Measurements from ENCODE around the gene CLCNKB. TPM values are rescaled to one million over a fixed set of nuclear protein-coding genes. Genes with fewer than 3 reads are reported as not detected.

CLCNKB gene
- total and polyA plus RNA-seq, 7 donors: 0.04 to 0.71 (median 0.30) TPM; not detected in 3

DNA sequence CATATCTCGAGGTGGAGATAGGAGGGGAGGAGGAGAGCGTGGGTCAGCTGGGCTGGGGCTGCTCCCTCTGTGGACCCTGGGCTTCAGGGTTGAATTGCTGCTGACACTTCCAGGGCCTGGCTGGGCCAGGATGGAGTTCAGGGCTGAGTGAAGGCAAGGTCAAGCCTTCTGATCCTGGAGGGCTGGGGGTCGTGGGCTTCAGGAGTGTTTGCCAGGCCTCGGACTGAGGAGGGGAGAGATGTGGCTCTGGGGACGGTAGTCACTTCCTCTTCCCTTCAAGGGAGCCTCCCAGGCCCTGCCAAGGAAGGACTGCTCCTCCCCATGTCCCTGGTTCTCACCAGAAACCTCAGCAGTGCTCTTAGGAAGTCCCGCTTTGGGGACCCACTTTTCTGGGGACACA lies 41.9 kb downstream of the CLCNKB start:
- DNase-seq: no peak
- Histone ChIP-seq H3K4me3 (no peak overlapping the region), H3K27ac (no peak overlapping the region), H3K36me3 (no peaks in the 10 kb centered on the region), H3K9me3 (no peaks in the 10 kb centered on the region), H3K4me1 (no peaks in the 10 kb centered on the region), H3K27me3 (no peaks in the 10 kb centered on the region)
- 55 to 69% methylated on average over 6 of the region's 6 CpGs for WGBS, 2 donors
- TF ChIP-seq POLR2A (IDR thresholded peaks at IDR 0.05): no peak
- TF ChIP-seq, protein P1, sequence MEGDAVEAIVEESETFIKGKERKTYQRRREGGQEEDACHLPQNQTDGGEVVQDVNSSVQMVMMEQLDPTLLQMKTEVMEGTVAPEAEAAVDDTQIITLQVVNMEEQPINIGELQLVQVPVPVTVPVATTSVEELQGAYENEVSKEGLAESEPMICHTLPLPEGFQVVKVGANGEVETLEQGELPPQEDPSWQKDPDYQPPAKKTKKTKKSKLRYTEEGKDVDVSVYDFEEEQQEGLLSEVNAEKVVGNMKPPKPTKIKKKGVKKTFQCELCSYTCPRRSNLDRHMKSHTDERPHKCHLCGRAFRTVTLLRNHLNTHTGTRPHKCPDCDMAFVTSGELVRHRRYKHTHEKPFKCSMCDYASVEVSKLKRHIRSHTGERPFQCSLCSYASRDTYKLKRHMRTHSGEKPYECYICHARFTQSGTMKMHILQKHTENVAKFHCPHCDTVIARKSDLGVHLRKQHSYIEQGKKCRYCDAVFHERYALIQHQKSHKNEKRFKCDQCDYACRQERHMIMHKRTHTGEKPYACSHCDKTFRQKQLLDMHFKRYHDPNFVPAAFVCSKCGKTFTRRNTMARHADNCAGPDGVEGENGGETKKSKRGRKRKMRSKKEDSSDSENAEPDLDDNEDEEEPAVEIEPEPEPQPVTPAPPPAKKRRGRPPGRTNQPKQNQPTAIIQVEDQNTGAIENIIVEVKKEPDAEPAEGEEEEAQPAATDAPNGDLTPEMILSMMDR (IDR thresholded peaks at IDR 0.05): no peak
- TF ChIP-seq EP300 (IDR thresholded peaks at IDR 0.05): no peak
- no peak for TF ChIP-seq POLR2AphosphoS5 (IDR thresholded peaks at IDR 0.05)
- intact Hi-C loops (cut with DNase I): no loop called here

GRCh38 chr1:16087733-16088132 lies 44.2 kb downstream of the CLCNKB start:
- no peak overlapping the region for H3K4me3 ChIP-seq
- intact Hi-C loops (cut with DNase I): no loop called here
- WGBS, 2 donors: 67 to 74% methylated on average over 7 of the region's 7 CpGs
- DNase-seq: no peak
- no peaks in the 10 kb centered on the region for H3K9me3 ChIP-seq
- H3K27ac ChIP-seq: no peak overlapping the region
- no peaks in the 10 kb centered on the region for H3K4me1 ChIP-seq
- H3K27me3 ChIP-seq: no peaks in the 10 kb centered on the region
- TF ChIP-seq, protein P1 (IDR thresholded peaks at IDR 0.05): no peak
- TF ChIP-seq POLR2AphosphoS5 (IDR thresholded peaks at IDR 0.05): no peak
- TF ChIP-seq EP300 (IDR thresholded peaks at IDR 0.05): no peak
- no peak for TF ChIP-seq POLR2A (IDR thresholded peaks at IDR 0.05)
- H3K36me3 ChIP-seq: no peaks in the 10 kb centered on the region

DNA sequence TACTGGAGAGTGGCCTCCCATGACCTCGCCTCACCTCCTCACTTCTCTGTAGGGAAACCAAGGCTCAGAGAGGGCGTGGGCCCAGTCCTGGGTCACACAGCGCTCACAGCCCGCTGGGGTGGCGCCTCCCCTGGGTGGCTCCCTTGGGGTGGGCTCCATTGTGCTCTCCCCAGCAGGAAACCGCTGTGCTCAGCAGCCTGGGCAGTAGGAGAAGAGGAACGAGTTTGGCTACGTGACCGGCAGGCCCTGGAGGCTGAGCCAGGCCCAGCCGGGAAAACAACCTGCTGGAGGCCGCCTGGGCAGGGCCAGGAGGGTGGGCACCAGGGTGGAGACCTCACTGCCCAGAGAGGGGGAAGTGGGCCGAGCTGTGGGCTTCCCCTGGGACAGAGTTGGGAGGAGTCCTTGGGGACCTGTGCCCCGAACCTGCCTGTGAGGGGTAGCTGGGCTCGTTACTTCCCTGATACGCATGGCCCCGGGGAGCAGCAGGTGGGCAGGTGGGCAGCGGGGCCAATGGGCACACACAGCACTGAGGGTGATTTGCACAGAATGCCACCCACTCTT lies 44.8 kb downstream of the CLCNKB start:
- Histone ChIP-seq H3K4me3 (no peak overlapping the region), H3K36me3 (no peaks in the 10 kb centered on the region), H3K27me3 (no peaks in the 10 kb centered on the region), H3K4me1 (no peaks in the 10 kb centered on the region), H3K27ac (no peak overlapping the region), H3K9me3 (no peaks in the 10 kb centered on the region)
- intact Hi-C loops (cut with DNase I): no loop called here
- TF ChIP-seq, protein P1 (IDR thresholded peaks at IDR 0.05): no peak
- TF ChIP-seq EP300 (IDR thresholded peaks at IDR 0.05): no peak
- TF ChIP-seq POLR2A (IDR thresholded peaks at IDR 0.05): no peak
- TF ChIP-seq POLR2AphosphoS5 (IDR thresholded peaks at IDR 0.05): no peak
- WGBS, 2 donors: 84% methylated on average over 17 of the region's 17 CpGs
- DNase-seq: no peak

DNA sequence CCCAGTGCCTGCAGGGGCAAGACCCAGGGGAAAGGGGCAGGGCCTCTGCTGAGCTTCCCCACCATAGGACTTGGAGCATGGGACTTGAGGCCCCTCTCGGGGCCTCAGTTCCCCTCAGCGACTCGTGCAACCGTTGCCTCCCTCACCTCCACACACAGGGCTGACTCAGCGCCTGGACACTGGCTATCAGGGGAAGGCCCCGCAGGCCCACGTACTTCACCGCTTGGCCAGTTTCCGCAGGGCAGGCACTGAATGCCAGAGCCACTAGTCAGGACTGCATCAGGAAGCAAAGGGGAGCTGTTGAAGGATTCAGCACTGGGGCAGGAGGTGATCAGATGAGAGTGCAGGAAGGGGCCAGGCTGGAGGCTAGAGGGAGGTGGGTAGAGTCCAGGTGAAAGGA lies 45.4 kb downstream of the CLCNKB start:
- Histone ChIP-seq H3K27ac (no peak overlapping the region), H3K4me1 (no peaks in the 10 kb centered on the region), H3K4me3 (no peak overlapping the region), H3K9me3 (no peaks in the 10 kb centered on the region), H3K27me3 (no peaks in the 10 kb centered on the region), H3K36me3 (no peaks in the 10 kb centered on the region)
- intact Hi-C loops (cut with DNase I): no loop called here
- TF ChIP-seq POLR2A (IDR thresholded peaks at IDR 0.05) (no peak), EP300 (IDR thresholded peaks at IDR 0.05) (no peak), POLR2AphosphoS5 (IDR thresholded peaks at IDR 0.05) (no peak)
- TF ChIP-seq, protein P1 (IDR thresholded peaks at IDR 0.05): no peak
- DNase-seq: no peak
- 82 to 92% methylated on average over 9 of the region's 9 CpGs for WGBS, 2 donors

Data from sigmoid colon (tissue), 7 donors.